Measurements from ENCODE around the gene MEIS3. TPM values are rescaled to one million over a fixed set of nuclear protein-coding genes. Genes with fewer than 3 reads are reported as not detected.

The MEIS3 gene
- polyA plus RNA-seq, 2 of the 4 experiments (the other 2 are of a cell fraction) = 16.5 to 27.1 TPM

- TF ChIP-seq, protein P1, sequence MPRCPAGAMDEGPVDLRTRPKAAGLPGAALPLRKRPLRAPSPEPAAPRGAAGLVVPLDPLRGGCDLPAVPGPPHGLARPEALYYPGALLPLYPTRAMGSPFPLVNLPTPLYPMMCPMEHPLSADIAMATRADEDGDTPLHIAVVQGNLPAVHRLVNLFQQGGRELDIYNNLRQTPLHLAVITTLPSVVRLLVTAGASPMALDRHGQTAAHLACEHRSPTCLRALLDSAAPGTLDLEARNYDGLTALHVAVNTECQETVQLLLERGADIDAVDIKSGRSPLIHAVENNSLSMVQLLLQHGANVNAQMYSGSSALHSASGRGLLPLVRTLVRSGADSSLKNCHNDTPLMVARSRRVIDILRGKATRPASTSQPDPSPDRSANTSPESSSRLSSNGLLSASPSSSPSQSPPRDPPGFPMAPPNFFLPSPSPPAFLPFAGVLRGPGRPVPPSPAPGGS (IDR thresholded peaks at IDR 0.05) = no peak
- no peak for TF ChIP-seq ZSCAN20 (CRISPR knock-in tag; IDR thresholded peaks at IDR 0.05)
- no peak for TF ChIP-seq FOSB (CRISPR knock-in tag; IDR thresholded peaks at IDR 0.05)
- no peak for FAIRE-seq
These were observed 42.5 kb upstream of the MEIS3 start for GRCh38 chr19:47461876-47462275.

GRCh38 chr19:47459477-47459876, 40.1 kb upstream of the MEIS3 start:
- Histone ChIP-seq H3K4me1 (no peaks in the 10 kb centered on the region), H3K4me2 (no peak overlapping the region), H3K9me3 (peaks cover 24% of the 10 kb centered on the region), H3K4me3 (no peak overlapping the region), H3K27ac (no peak overlapping the region)
- ChIA-PET POLR2A (no interaction called here), CTCF (interaction anchor here (2.0 to 3.0 kb wide), 2 partner anchors 23 to 240 kb away, joined by 7 to 10 read pairs; no protein-coding TSS in a partner anchor)
- no peak for ATAC-seq
- no peak for DNase-seq (ENCODE audit: low read depth in 1 of 2, low spot score in 1 of 2)
- no peak for FAIRE-seq
- no peak for TF ChIP-seq RAD21 (conservative IDR thresholded peaks at IDR 0.05 in 1 of 2, IDR thresholded peaks at IDR 0.05 in 1 of 2)
- no peak for TF ChIP-seq MYC (IDR thresholded peaks at IDR 0.05; ENCODE audit: borderline replicate concordance, low read length)
- no peak for TF ChIP-seq HOXB5 (CRISPR knock-in tag; IDR thresholded peaks at IDR 0.05)
- no peak for TF ChIP-seq ZFP36 (IDR thresholded peaks at IDR 0.05; ENCODE audit: borderline replicate concordance, partially characterized antibody)
- no peak for TF ChIP-seq ESRRA (IDR thresholded peaks at IDR 0.05; ENCODE audit: borderline replicate concordance, low read length)
- TF ChIP-seq FOSB (CRISPR knock-in tag; IDR thresholded peaks at IDR 0.05) = no peak
- TF ChIP-seq CHD4 (IDR thresholded peaks at IDR 0.05; ENCODE audit: borderline replicate concordance) = no peak
- WGBS (ENCODE audit: missing lambda C conversion rate) = 77% methylated on average over 14 of the region's 14 CpGs

More at GRCh38 chr19:47461876-47462275, 42.5 kb upstream of the MEIS3 start:
- POLR2A ChIA-PET = no interaction called here
- CTCF ChIA-PET = interaction anchor here (1.2 to 2.7 kb wide), 2 partner anchors 25 to 237 kb away, joined by 6 to 14 read pairs; no protein-coding TSS in a partner anchor
- ATAC-seq (no peak), DNase-seq (ENCODE audit: low read depth in 1 of 2, low spot score in 1 of 2) (no peak)
- H3K27ac ChIP-seq = no peak overlapping the region
- no peaks in the 10 kb centered on the region for H3K4me1 ChIP-seq
- WGBS (ENCODE audit: missing lambda C conversion rate) = 73% methylated on average over 5 of the region's 5 CpGs
- H3K4me3 ChIP-seq = no peak overlapping the region
- H3K9me3 ChIP-seq = peaks cover 4% of the 10 kb centered on the region
- H3K4me2 ChIP-seq = no peak overlapping the region

- peaks cover 24% of the 10 kb centered on the region for H3K9me3 ChIP-seq
- CTCF ChIA-PET = interaction anchor here (0.6 to 3.0 kb wide), 4 partner anchors 10 to 245 kb away, joined by 3 to 10 read pairs (median 7); no protein-coding TSS in a partner anchor
- 3% methylated on average over 5 of the region's 5 CpGs for WGBS (ENCODE audit: missing lambda C conversion rate)
These were observed 39.3 kb upstream of the MEIS3 start for GRCh38 chr19:47458672-47459071.

DNA sequence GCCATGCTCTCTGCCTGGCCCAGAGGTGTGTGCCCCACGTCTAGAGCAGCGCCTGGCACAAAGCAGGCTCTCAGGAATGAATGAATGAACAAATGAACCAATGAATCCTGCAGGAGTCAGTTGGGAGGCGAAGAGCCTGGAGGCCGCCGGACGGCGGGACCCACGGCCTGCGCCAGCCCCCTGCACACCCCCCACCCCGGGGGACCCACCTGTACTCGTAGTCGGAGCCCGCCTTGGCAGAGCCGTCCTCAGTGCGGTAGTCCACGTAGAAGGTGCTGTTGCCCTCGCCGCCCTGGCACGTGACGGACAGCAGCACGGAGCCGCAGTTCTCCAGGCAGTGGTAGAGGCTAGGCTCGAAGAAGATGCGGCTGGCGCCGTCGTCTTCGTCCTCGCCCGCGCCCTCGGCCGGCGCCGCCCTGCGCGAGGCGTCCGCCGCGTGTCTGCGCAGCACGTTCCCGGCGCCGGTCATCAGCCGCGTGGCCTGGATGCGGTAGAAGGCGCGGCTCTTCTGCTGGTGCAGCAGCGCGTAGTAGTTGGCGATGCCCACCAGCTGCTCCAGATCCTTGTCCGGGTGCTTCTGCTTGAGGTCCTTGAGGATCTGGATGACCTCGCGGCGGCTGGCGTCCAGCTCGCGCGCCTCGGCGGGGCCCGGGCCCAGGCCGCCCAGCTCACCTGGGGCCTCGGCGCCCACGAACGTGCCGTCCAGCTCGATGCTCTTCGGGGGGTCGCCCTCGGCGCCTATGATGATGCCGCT, 37.6 kb upstream of the MEIS3 start:
- TF ChIP-seq RFX5 (IDR thresholded peaks at IDR 0.05) (no peak), EP300 (IDR thresholded peaks at IDR 0.05) (no peak), RCOR1 (IDR thresholded peaks at IDR 0.05; ENCODE audit: low read depth, low read length) (no peak), E2F6 (IDR thresholded peaks at IDR 0.05; ENCODE audit: borderline replicate concordance, low read depth) (0 out of 2 replicates have a peak, but pooled peaks have one; percentile 18), ATOH8 (CRISPR knock-in tag; IDR thresholded peaks at IDR 0.05; ENCODE audit: low read depth) (no peak)
- TF ChIP-seq, protein P2, sequence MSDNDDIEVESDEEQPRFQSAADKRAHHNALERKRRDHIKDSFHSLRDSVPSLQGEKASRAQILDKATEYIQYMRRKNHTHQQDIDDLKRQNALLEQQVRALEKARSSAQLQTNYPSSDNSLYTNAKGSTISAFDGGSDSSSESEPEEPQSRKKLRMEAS (IDR thresholded peaks at IDR 0.05) = peak; percentile 25; the same call in 1 of the 2 replicates
- TF ChIP-seq, protein P3, sequence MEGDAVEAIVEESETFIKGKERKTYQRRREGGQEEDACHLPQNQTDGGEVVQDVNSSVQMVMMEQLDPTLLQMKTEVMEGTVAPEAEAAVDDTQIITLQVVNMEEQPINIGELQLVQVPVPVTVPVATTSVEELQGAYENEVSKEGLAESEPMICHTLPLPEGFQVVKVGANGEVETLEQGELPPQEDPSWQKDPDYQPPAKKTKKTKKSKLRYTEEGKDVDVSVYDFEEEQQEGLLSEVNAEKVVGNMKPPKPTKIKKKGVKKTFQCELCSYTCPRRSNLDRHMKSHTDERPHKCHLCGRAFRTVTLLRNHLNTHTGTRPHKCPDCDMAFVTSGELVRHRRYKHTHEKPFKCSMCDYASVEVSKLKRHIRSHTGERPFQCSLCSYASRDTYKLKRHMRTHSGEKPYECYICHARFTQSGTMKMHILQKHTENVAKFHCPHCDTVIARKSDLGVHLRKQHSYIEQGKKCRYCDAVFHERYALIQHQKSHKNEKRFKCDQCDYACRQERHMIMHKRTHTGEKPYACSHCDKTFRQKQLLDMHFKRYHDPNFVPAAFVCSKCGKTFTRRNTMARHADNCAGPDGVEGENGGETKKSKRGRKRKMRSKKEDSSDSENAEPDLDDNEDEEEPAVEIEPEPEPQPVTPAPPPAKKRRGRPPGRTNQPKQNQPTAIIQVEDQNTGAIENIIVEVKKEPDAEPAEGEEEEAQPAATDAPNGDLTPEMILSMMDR (IDR thresholded peaks at IDR 0.05) = no peak
- Histone ChIP-seq H3K27ac (no peak overlapping the region), H3K4me3 (peak overlapping the region; percentile 24; the same call in 2 of the 3 replicates), H3K4me2 (peak overlapping the region; percentile 66), H3K4me1 (no peaks in the 10 kb centered on the region), H3K9me3 (peaks cover 24% of the 10 kb centered on the region)
- ChIA-PET CTCF (interaction anchor here (0.7 to 3.0 kb wide), 4 partner anchors 12 to 27 kb away, joined by 3 to 10 read pairs (median 7); partner anchors contain the start of gene KPTN), POLR2A (no interaction called here)
- 54% methylated on average over 63 of the region's 77 CpGs for WGBS (ENCODE audit: missing lambda C conversion rate)
- FAIRE-seq = no peak
- DNase-seq (ENCODE audit: low read depth in 1 of 2, low spot score in 1 of 2) = no peak
- ATAC-seq = peak; percentile 19 to 24; a peak in 4 of 6 replicates

More at GRCh38 chr19:47458672-47459071, 39.3 kb upstream of the MEIS3 start:
- H3K4me3 ChIP-seq = no peak overlapping the region
- no peak for TF ChIP-seq TFCP2L1 (CRISPR knock-in tag; IDR thresholded peaks at IDR 0.05)
- no peak for TF ChIP-seq ZSCAN20 (CRISPR knock-in tag; IDR thresholded peaks at IDR 0.05)
- no peak for TF ChIP-seq MAFK (IDR thresholded peaks at IDR 0.05; ENCODE audit: partially characterized antibody)
- TF ChIP-seq HOXB13 (CRISPR knock-in tag; IDR thresholded peaks at IDR 0.05; ENCODE audit: low read depth) = no peak
- no peak for TF ChIP-seq CEBPB (IDR thresholded peaks at IDR 0.05)
- FAIRE-seq (no peak), ATAC-seq (peak in 1 of 2 experiments; percentile 12; a peak in 1 of 6 replicates), DNase-seq (ENCODE audit: low read depth in 1 of 2, low spot score in 1 of 2) (no peak)
- no peak overlapping the region for H3K27ac ChIP-seq
- H3K4me1 ChIP-seq = no peaks in the 10 kb centered on the region
- H3K4me2 ChIP-seq = peak overlapping the region; percentile 36
- POLR2A ChIA-PET = interaction anchor here (0.7 kb wide), 1 partner anchor 206 kb away, joined by 5 read pairs; no protein-coding TSS in a partner anchor
